ENCODE results near the gene GSG1.

GSG1 gene

GRCh38 chr12:13075786-13076570 lies 27.5 kb downstream of the GSG1 start:
- Histone ChIP-seq H3K9me3 (ENCODE audit: control insufficient read depth in 2 of 2, low read length in 2 of 2) (no peaks in the 10 kb centered on the region), H3K27me3 (ENCODE audit: control insufficient read depth in 1 of 2, insufficient read depth in 2 of 2, low read length in 2 of 2) (no peaks in the 10 kb centered on the region), H3K4me3 (ENCODE audit: low read length in 2 of 2) (no peak overlapping the region), H3K4me1 (ENCODE audit: control insufficient read depth, insufficient read depth, low read length) (no peaks in the 10 kb centered on the region), H3K36me3 (ENCODE audit: control insufficient read depth in 2 of 2, insufficient read depth in 2 of 2, low read length in 2 of 2) (peaks cover 9 to 22% of the 10 kb centered on the region in 2 donors), H3K9ac (ENCODE audit: low read length in 2 of 2) (no peak overlapping the region), H3K27ac (ENCODE audit: low read length) (no peak overlapping the region)

- Histone ChIP-seq H3K9ac (ENCODE audit: low read length in 2 of 2) (no peak overlapping the region), H3K27me3 (ENCODE audit: control insufficient read depth in 1 of 2, insufficient read depth in 2 of 2, low read length in 2 of 2) (no peaks in the 10 kb centered on the region), H3K4me3 (ENCODE audit: low read length in 2 of 2) (no peak overlapping the region), H3K27ac (ENCODE audit: low read length) (no peak overlapping the region), H3K4me1 (ENCODE audit: control insufficient read depth, insufficient read depth, low read length) (no peaks in the 10 kb centered on the region), H3K36me3 (ENCODE audit: control insufficient read depth in 2 of 2, insufficient read depth in 2 of 2, low read length in 2 of 2) (peaks cover 4 to 26% of the 10 kb centered on the region in 2 donors), H3K9me3 (ENCODE audit: control insufficient read depth in 2 of 2, low read length in 2 of 2) (no peaks in the 10 kb centered on the region)
Measured at GRCh38 chr12:13075118-13075480, 28.4 kb downstream of the GSG1 start.

- Histone ChIP-seq H3K36me3 (ENCODE audit: control insufficient read depth in 2 of 2, insufficient read depth in 2 of 2, low read length in 2 of 2) (peaks cover 4 to 27% of the 10 kb centered on the region in 2 donors), H3K9me3 (ENCODE audit: control insufficient read depth in 2 of 2, low read length in 2 of 2) (no peaks in the 10 kb centered on the region)
Measured at GRCh38 chr12:13074396-13075117, 28.9 kb downstream of the GSG1 start.

GRCh38 chr12:13073173-13073572 lies 30.3 kb downstream of the GSG1 start:
- Histone ChIP-seq H3K4me1 (ENCODE audit: control insufficient read depth, insufficient read depth, low read length) (no peaks in the 10 kb centered on the region), H3K27ac (ENCODE audit: low read length) (no peak overlapping the region), H3K36me3 (ENCODE audit: control insufficient read depth in 2 of 2, insufficient read depth in 2 of 2, low read length in 2 of 2) (peaks cover 11 to 36% of the 10 kb centered on the region in 2 donors)

More at GRCh38 chr12:13074396-13075117, 28.9 kb downstream of the GSG1 start:
- Histone ChIP-seq H3K27ac (ENCODE audit: low read length) (no peak overlapping the region), H3K9ac (ENCODE audit: low read length in 2 of 2) (no peak overlapping the region), H3K4me1 (ENCODE audit: control insufficient read depth, insufficient read depth, low read length) (no peaks in the 10 kb centered on the region), H3K27me3 (ENCODE audit: control insufficient read depth in 1 of 2, insufficient read depth in 2 of 2, low read length in 2 of 2) (no peaks in the 10 kb centered on the region), H3K4me3 (ENCODE audit: low read length in 2 of 2) (no peak overlapping the region)

GRCh38 chr12:13071305-13072280 lies 31.9 kb downstream of the GSG1 start:
- Histone ChIP-seq H3K4me1 (ENCODE audit: control insufficient read depth, insufficient read depth, low read length) (no peaks in the 10 kb centered on the region), H3K27ac (ENCODE audit: low read length) (no peak overlapping the region), H3K9me3 (ENCODE audit: control insufficient read depth in 2 of 2, low read length in 2 of 2) (no peaks in the 10 kb centered on the region), H3K27me3 (ENCODE audit: control insufficient read depth in 1 of 2, insufficient read depth in 2 of 2, low read length in 2 of 2) (no peaks in the 10 kb centered on the region), H3K4me3 (ENCODE audit: low read length in 2 of 2) (no peak overlapping the region), H3K9ac (ENCODE audit: low read length in 2 of 2) (no peak overlapping the region), H3K36me3 (ENCODE audit: control insufficient read depth in 2 of 2, insufficient read depth in 2 of 2, low read length in 2 of 2) (peaks cover 14 to 40% of the 10 kb centered on the region in 2 donors)

More at GRCh38 chr12:13073173-13073572, 30.3 kb downstream of the GSG1 start:
- no peaks in the 10 kb centered on the region for H3K27me3 ChIP-seq (ENCODE audit: control insufficient read depth in 1 of 2, insufficient read depth in 2 of 2, low read length in 2 of 2)
- no peak overlapping the region for H3K9ac ChIP-seq (ENCODE audit: low read length in 2 of 2)
- no peaks in the 10 kb centered on the region for H3K9me3 ChIP-seq (ENCODE audit: control insufficient read depth in 2 of 2, low read length in 2 of 2)
- no peak overlapping the region for H3K4me3 ChIP-seq (ENCODE audit: low read length in 2 of 2)

- H3K36me3 ChIP-seq (ENCODE audit: control insufficient read depth in 2 of 2, insufficient read depth in 2 of 2, low read length in 2 of 2) = peaks cover 10 to 33% of the 10 kb centered on the region in 2 donors
Measured at GRCh38 chr12:13069380-13069779, 34.1 kb downstream of the GSG1 start.

GRCh38 chr12:13067322-13067721 lies 36.1 kb downstream of the GSG1 start:
- peaks cover 10 to 36% of the 10 kb centered on the region in 2 donors for H3K36me3 ChIP-seq (ENCODE audit: control insufficient read depth in 2 of 2, insufficient read depth in 2 of 2, low read length in 2 of 2)
- no peaks in the 10 kb centered on the region for H3K27me3 ChIP-seq (ENCODE audit: control insufficient read depth in 1 of 2, insufficient read depth in 2 of 2, low read length in 2 of 2)
- no peaks in the 10 kb centered on the region for H3K4me1 ChIP-seq (ENCODE audit: control insufficient read depth, insufficient read depth, low read length)
- H3K9ac ChIP-seq (ENCODE audit: low read length in 2 of 2) = no peak overlapping the region
- no peaks in the 10 kb centered on the region for H3K9me3 ChIP-seq (ENCODE audit: control insufficient read depth in 2 of 2, low read length in 2 of 2)
- no peak overlapping the region for H3K27ac ChIP-seq (ENCODE audit: low read length)
- H3K4me3 ChIP-seq (ENCODE audit: low read length in 2 of 2) = no peak overlapping the region

More at GRCh38 chr12:13069380-13069779, 34.1 kb downstream of the GSG1 start:
- Histone ChIP-seq H3K4me1 (ENCODE audit: control insufficient read depth, insufficient read depth, low read length) (no peaks in the 10 kb centered on the region), H3K27me3 (ENCODE audit: control insufficient read depth in 1 of 2, insufficient read depth in 2 of 2, low read length in 2 of 2) (no peaks in the 10 kb centered on the region), H3K9me3 (ENCODE audit: control insufficient read depth in 2 of 2, low read length in 2 of 2) (no peaks in the 10 kb centered on the region), H3K27ac (ENCODE audit: low read length) (no peak overlapping the region), H3K4me3 (ENCODE audit: low read length in 2 of 2) (no peak overlapping the region), H3K9ac (ENCODE audit: low read length in 2 of 2) (no peak overlapping the region)

GRCh38 chr12:13066459-13066858 lies 37.0 kb downstream of the GSG1 start:
- H3K27me3 ChIP-seq (ENCODE audit: control insufficient read depth in 1 of 2, insufficient read depth in 2 of 2, low read length in 2 of 2) = no peaks in the 10 kb centered on the region
- H3K36me3 ChIP-seq (ENCODE audit: control insufficient read depth in 2 of 2, insufficient read depth in 2 of 2, low read length in 2 of 2) = peaks cover 14 to 35% of the 10 kb centered on the region in 2 donors
- H3K4me1 ChIP-seq (ENCODE audit: control insufficient read depth, insufficient read depth, low read length) = no peaks in the 10 kb centered on the region
- H3K9ac ChIP-seq (ENCODE audit: low read length in 2 of 2) = no peak overlapping the region
- H3K9me3 ChIP-seq (ENCODE audit: control insufficient read depth in 2 of 2, low read length in 2 of 2) = no peaks in the 10 kb centered on the region
- H3K27ac ChIP-seq (ENCODE audit: low read length) = no peak overlapping the region
- no peak overlapping the region for H3K4me3 ChIP-seq (ENCODE audit: low read length in 2 of 2)

- H3K27ac ChIP-seq (ENCODE audit: low read length) = no peak overlapping the region
- peaks cover 18 to 34% of the 10 kb centered on the region in 2 donors for H3K36me3 ChIP-seq (ENCODE audit: control insufficient read depth in 2 of 2, insufficient read depth in 2 of 2, low read length in 2 of 2)
- H3K9ac ChIP-seq (ENCODE audit: low read length in 2 of 2) = no peak overlapping the region
- H3K27me3 ChIP-seq (ENCODE audit: control insufficient read depth in 1 of 2, insufficient read depth in 2 of 2, low read length in 2 of 2) = no peaks in the 10 kb centered on the region
- no peak overlapping the region for H3K4me3 ChIP-seq (ENCODE audit: low read length in 2 of 2)
- no peaks in the 10 kb centered on the region for H3K9me3 ChIP-seq (ENCODE audit: control insufficient read depth in 2 of 2, low read length in 2 of 2)
- no peaks in the 10 kb centered on the region for H3K4me1 ChIP-seq (ENCODE audit: control insufficient read depth, insufficient read depth, low read length)
Measured at GRCh38 chr12:13066014-13066413, 37.5 kb downstream of the GSG1 start.

- H3K9me3 ChIP-seq (ENCODE audit: control insufficient read depth in 2 of 2, low read length in 2 of 2) = no peaks in the 10 kb centered on the region
- peaks cover 16 to 39% of the 10 kb centered on the region in 2 donors for H3K36me3 ChIP-seq (ENCODE audit: control insufficient read depth in 2 of 2, insufficient read depth in 2 of 2, low read length in 2 of 2)
- H3K27me3 ChIP-seq (ENCODE audit: control insufficient read depth in 1 of 2, insufficient read depth in 2 of 2, low read length in 2 of 2) = no peaks in the 10 kb centered on the region
Measured at GRCh38 chr12:13062669-13063068, 40.8 kb downstream of the GSG1 start.

More at GRCh38 chr12:13062669-13063068, 40.8 kb downstream of the GSG1 start:
- Histone ChIP-seq H3K27ac (ENCODE audit: low read length) (no peak overlapping the region), H3K9ac (ENCODE audit: low read length in 2 of 2) (no peak overlapping the region), H3K4me1 (ENCODE audit: control insufficient read depth, insufficient read depth, low read length) (no peaks in the 10 kb centered on the region), H3K4me3 (ENCODE audit: low read length in 2 of 2) (no peak overlapping the region)
